HepG2 (cell line): ENCODE data around the gene ARAP1. TPM values are rescaled to one million over a fixed set of nuclear protein-coding genes. Genes with fewer than 3 reads are reported as not detected.

Source experiments
- ATAC-seq: fragments of 200-7000 bp; cut with Tn5 transposase; 3 replicates; pipeline ENCODE4 v1.9.1; 2020; ENCODE audit warnings: mild to moderate bottlenecking, moderate library complexity
- BruUV-seq: library from RNA; stranded (reverse); fragments of 400-500 nt; replicated peaks from 2 replicates; lab custom pipeline; 2021; lab: Mats Ljungman, UMichigan
- CTCF ChIA-PET: fragments of 300-600 bp; formaldehyde crosslinking; extraction: SDS; loops from one replicate; lab custom pipeline; 2021; ENCODE audit warnings: low total read pairs, inconsistent platforms, low intra/inter-chr PET ratio; lab: Yijun Ruan, JAX
- POLR2A ChIA-PET: fragments of 350-600 bp; sonication (Branson Sonifier 250); formaldehyde crosslinking; loops from one replicate; lab custom pipeline; 2020; ENCODE audit warnings: antibody characterized with exemption, inconsistent platforms; lab: Yijun Ruan, JAX
- DNase-seq: peaks from one replicate; pipeline ENCODE4 v3.0.0-alpha.2; 2015; ENCODE audit warnings: low spot score
- FAIRE-seq: peaks from 3 replicates; lab custom pipeline; 2011; peaks lifted over from hg19 to GRCh38; lab: Jason Lieb, UNC
- H2AFZ ChIP-seq: one replicate; pipeline ENCODE4 v1.6.1; 2011; ENCODE audit warnings: low read length, inconsistent platforms
- H3K27ac ChIP-seq: fragments of 300-600 bp; 3 replicates; pipeline ENCODE4 v1.8.0; 2011; ENCODE audit warnings: mixed run types, mild to moderate bottlenecking, mixed read lengths, low read length, inconsistent platforms; ENCODE audit not compliant: insufficient read depth; ENCODE audit errors: extremely low read length
- H3K27me3 ChIP-seq, 2 experiments: fragments of 200-600 bp in 1 of 2; 2 replicates in 1 of 2; 3 replicates in 1 of 2; pipeline versions ENCODE4 v1.6.0 to v1.8.0; 2011; ENCODE audit warnings: low read length in 2 of 2, mild to moderate bottlenecking in 2 of 2, moderate library complexity in 2 of 2, inconsistent platforms in 1 of 2; ENCODE audit not compliant: insufficient read depth in 2 of 2, control insufficient read depth in 1 of 2
- H3K36me3 ChIP-seq, 2 experiments: fragments of 200-600 bp in 1 of 2; replicated peaks in 1 of 2; 2 replicates in 1 of 2; 3 replicates in 1 of 2; pipeline versions ENCODE4 v1.5.1 to v1.8.0; 2011; ENCODE audit warnings: low read length in 2 of 2, inconsistent platforms in 1 of 2; ENCODE audit not compliant: insufficient read depth in 2 of 2, control insufficient read depth in 1 of 2
- H3K4me1 ChIP-seq: 2 replicates; pipeline ENCODE4 v1.5.1; 2012; ENCODE audit warnings: low read length, inconsistent platforms; ENCODE audit not compliant: insufficient read depth
- H3K4me2 ChIP-seq: 2 replicates; pipeline ENCODE4 v1.6.0; 2011; ENCODE audit warnings: low read depth, low read length, inconsistent platforms
- H3K4me3 ChIP-seq, 3 experiments: fragments of 200-600 bp in 1 of 3; sonication (generic), shearing (Covaris generic) in 1 of 3; replicated peaks in 1 of 3; 2 replicates each; pipeline ENCODE4 v1.5.1; 2011 to 2016; ENCODE audit warnings: low read length in 3 of 3, inconsistent platforms in 2 of 3, low read depth in 2 of 3, mild to moderate bottlenecking in 2 of 3, control low read depth in 1 of 3, mixed read lengths in 1 of 3; ENCODE audit not compliant: insufficient read depth in 1 of 3
- H3K79me2 ChIP-seq: one replicate; pipeline ENCODE4 v1.6.1; 2011; ENCODE audit warnings: low read length, inconsistent platforms; ENCODE audit not compliant: insufficient read depth
- H3K9ac ChIP-seq: 2 replicates; pipeline ENCODE4 v1.6.0; 2011; ENCODE audit warnings: mild to moderate bottlenecking, low read depth, low read length, inconsistent platforms; ENCODE audit not compliant: insufficient read depth
- H3K9me3 ChIP-seq: 2 replicates; pipeline ENCODE4 v1.5.1; 2012; ENCODE audit warnings: mild to moderate bottlenecking, low read length
- H4K20me1 ChIP-seq: 2 replicates; pipeline ENCODE4 v1.6.0; 2011; ENCODE audit warnings: inconsistent platforms, mild to moderate bottlenecking, low read length, moderate library complexity; ENCODE audit not compliant: insufficient read depth
- BRCA1 ChIP-seq: sonication (generic); formaldehyde crosslinking; IDR thresholded peaks from 2 replicates; pipeline ENCODE4 v1.4.0; 2020; ENCODE audit warnings: missing genetic modification reagents
- FIP1L1 ChIP-seq: fragments of 200-400 bp; formaldehyde crosslinking; IDR thresholded peaks from 2 replicates; pipeline ENCODE4 v1.6.1; 2018; ENCODE audit warnings: low read depth, mild to moderate bottlenecking, low read length, moderate library complexity, borderline replicate concordance; ENCODE audit not compliant: insufficient read depth
- HOXA7 ChIP-seq: sonication (generic); formaldehyde crosslinking; IDR thresholded peaks from 2 replicates; pipeline ENCODE4 v1.8.1; 2022; ENCODE audit warnings: mild to moderate bottlenecking, missing genetic modification reagents, moderate library complexity
- KDM4B ChIP-seq: sonication (generic); formaldehyde crosslinking; IDR thresholded peaks from 2 replicates; pipeline ENCODE4 v1.4.0; 2020; ENCODE audit warnings: missing genetic modification reagents
- MAFF ChIP-seq: IDR thresholded peaks from 2 replicates; pipeline ENCODE4 v1.6.1; 2011; ENCODE audit warnings: low read depth, low read length, improper control_type of control experiment
- MAFG ChIP-seq: sonication (generic); formaldehyde crosslinking; IDR thresholded peaks from 2 replicates; pipeline ENCODE4 v1.5.1; 2020; ENCODE audit warnings: mild to moderate bottlenecking, missing genetic modification reagents
- PLRG1 ChIP-seq: fragments of 450-650 bp; conservative IDR thresholded peaks from 2 replicates; pipeline ENCODE4 v1.6.1; 2016
- PRMT3 ChIP-seq: sonication (generic); formaldehyde crosslinking; IDR thresholded peaks from 2 replicates; pipeline ENCODE4 v1.8.1; 2022; ENCODE audit warnings: low read depth, mild to moderate bottlenecking, moderate library complexity, missing genetic modification reagents, borderline replicate concordance
- ZBTB8A ChIP-seq: sonication (generic); formaldehyde crosslinking; IDR thresholded peaks from 2 replicates; pipeline ENCODE4 v1.4.0; 2020; ENCODE audit warnings: mild to moderate bottlenecking, low read depth, missing genetic modification reagents, borderline replicate concordance
- ZMYM3 ChIP-seq: sonication (generic); formaldehyde crosslinking; IDR thresholded peaks from 2 replicates; pipeline ENCODE4 v1.5.1; 2020; ENCODE audit warnings: mild to moderate bottlenecking, missing genetic modification reagents
- ZNF331 ChIP-seq: sonication (generic); formaldehyde crosslinking; IDR thresholded peaks from 2 replicates; pipeline ENCODE4 v1.4.0; 2020; ENCODE audit warnings: missing genetic modification reagents
- ZNF549 ChIP-seq: sonication (generic); formaldehyde crosslinking; IDR thresholded peaks from 2 replicates; pipeline ENCODE4 v1.5.0; 2020; ENCODE audit warnings: missing genetic modification reagents
- ZNF781 ChIP-seq: sonication (generic); formaldehyde crosslinking; IDR thresholded peaks from 2 replicates; pipeline ENCODE4 v1.5.1; 2020; ENCODE audit warnings: borderline replicate concordance, mild to moderate bottlenecking, missing genetic modification reagents; ENCODE audit errors: not compliant biosample characterization
- ZNF782 ChIP-seq: sonication (generic); formaldehyde crosslinking; IDR thresholded peaks from 2 replicates; pipeline ENCODE4 v1.4.0; 2020; ENCODE audit warnings: missing genetic modification reagents, mild to moderate bottlenecking, borderline replicate concordance
- WGBS: methylation state at CpG from one replicate; pipeline ENCODE4 v1.1.6; 2017; ENCODE audit warnings: low lambda C conversion rate; 5-methylcytosine and 5-hydroxymethylcytosine counted together
- in situ Hi-C: cut with HindIII; loops from 2 replicates; pipeline ENCODE4 v1.10.0; 2017; ENCODE audit warnings: low pct_unique_long_range_greater_than_20kb; ENCODE audit not compliant: extremely low pct_ligation_motif_present
- intact Hi-C: fragments of 100-400 bp; cut with micrococcal nuclease; formaldehyde crosslinking; loops from one replicate; pipeline ENCODE4 v1.10.0; 2022; ENCODE audit not compliant: unreplicated experiment
- polyA plus RNA-seq, 8 experiments: library from polyadenylated mRNA; depleted of rRNA in 3 of 8; stranded (reverse) in 7 of 8; unstranded in 1 of 8; fragments of >200 nt; fragmentation: Illumina TruSeq in 4 of 8; extraction: Trizol in 4 of 8; gene quantifications; 2 replicates each; pipeline versions ENCODE4 v1.2.1 to v1.2.3, GENCODE V29; 2011 to 2016; ENCODE audit warnings: low read depth in 4 of 8, missing spikeins in 1 of 8, mixed read lengths in 1 of 8; ENCODE audit not compliant: insufficient read depth in 1 of 8
- total RNA-seq, 5 experiments: library from RNA; depleted of rRNA; stranded (reverse); fragments of >200 nt; fragmentation: Illumina TruSeq; extraction: Trizol; gene quantifications; 2 replicates each; pipeline ENCODE4 v1.2.3, GENCODE V29; 2016; ENCODE audit warnings: low read depth in 1 of 5
- TF ChIP-seq, protein P1 (sequence below): sonication (generic); formaldehyde crosslinking; IDR thresholded peaks from 2 replicates; pipeline ENCODE4 v1.8.1; 2022; ENCODE audit warnings: mild to moderate bottlenecking, missing genetic modification reagents
- TF ChIP-seq, protein P2 (sequence below): sonication (generic); formaldehyde crosslinking; IDR thresholded peaks from 2 replicates; pipeline ENCODE4 v1.5.0; 2020; ENCODE audit warnings: mild to moderate bottlenecking, missing genetic modification reagents, moderate library complexity
- TF ChIP-seq, protein P3 (sequence below): IDR thresholded peaks from 2 replicates; pipeline ENCODE4 v1.6.1; 2016; ENCODE audit warnings: mild to moderate bottlenecking
- TF ChIP-seq, protein P4 (sequence below): sonication (generic); formaldehyde crosslinking; IDR thresholded peaks from 2 replicates; pipeline ENCODE4 v1.5.0; 2020; ENCODE audit warnings: missing genetic modification reagents

The ARAP1 gene
- total and polyA plus RNA-seq, 2 of the 13 experiments (the other 11 are each of a cell fraction or from before 2014, with no cell fraction given) = 43.2 to 55.5 TPM

DNA sequence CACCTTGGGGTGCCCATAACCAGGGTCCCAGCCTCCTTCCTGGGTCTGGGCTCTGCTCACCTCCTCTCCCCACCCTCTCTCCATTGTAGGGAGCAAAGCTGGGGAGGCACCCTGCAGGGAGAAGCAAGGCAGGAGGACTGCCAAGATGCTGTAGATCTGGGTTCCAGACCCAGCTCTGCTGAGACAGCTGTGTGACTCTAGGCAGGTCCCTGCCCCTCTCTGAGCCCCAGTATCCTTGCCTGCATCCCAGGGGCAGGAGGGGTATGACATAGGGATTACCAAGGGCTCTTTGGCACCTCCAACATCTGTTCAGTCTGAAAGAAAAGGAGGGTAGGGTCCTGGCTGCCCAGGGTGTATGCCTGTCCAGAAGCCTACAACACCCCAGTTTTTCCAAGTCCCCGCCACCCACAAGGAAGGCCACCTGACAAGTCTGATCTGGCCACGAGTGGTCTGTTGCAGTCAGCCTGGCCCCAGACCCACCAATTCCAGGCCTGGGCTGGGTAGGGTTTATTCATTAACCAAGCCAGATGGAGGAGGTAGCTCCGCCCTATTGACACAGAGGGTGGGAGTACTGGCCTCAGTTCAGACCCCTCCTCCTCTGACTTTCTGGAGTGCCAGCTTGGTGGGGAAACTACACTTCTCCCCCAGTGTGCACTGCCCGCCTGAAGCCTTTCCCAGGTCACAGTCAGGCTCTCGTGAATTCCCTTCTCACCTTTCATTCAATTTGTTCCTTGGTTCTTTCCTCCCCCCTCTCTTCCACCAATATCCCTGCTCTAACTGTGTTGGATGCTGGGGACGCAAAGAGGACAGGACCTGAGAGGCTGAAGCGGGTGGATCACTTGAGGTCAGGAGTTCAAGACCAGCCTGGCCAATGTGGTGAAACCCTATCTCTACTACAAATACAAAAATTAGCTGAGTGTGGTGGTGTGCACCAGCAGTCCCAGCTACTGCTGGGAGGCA lies 26.6 kb upstream of the ARAP1 start:
- DNase-seq (peak; percentile 89), ATAC-seq (peak; percentile 74), FAIRE-seq (peak; percentile 94)
- Histone ChIP-seq H3K79me2 (peaks cover 49% of the 10 kb centered on the region), H3K9ac (peak overlapping the region; percentile 71), H3K4me1 (peaks cover 87% of the 10 kb centered on the region), H3K9me3 (no peaks in the 10 kb centered on the region), H2AFZ (no peak overlapping the region), H3K4me2 (peak overlapping the region; percentile 90), H4K20me1 (peaks cover 7% of the 10 kb centered on the region; the same call in 1 of the 2 replicates), H3K27me3 (no peaks in the 10 kb centered on the region; a peak in 1 of 5 replicates), H3K4me3 (peak overlapping the region; percentile 81 to 88 (median 87); a peak in 5 of 6 replicates), H3K36me3 (peaks cover 0 to 6% of the 10 kb centered on the region in 2 experiments; a peak in 3 of 5 replicates), H3K27ac (peak overlapping the region; percentile 70)
- in situ Hi-C loops (no loop called here), intact Hi-C loops (no loop called here)
- BruUV-seq = TSS peak; percentile 35
- 10% methylated on average over 4 of the region's 7 CpGs for WGBS
- CTCF ChIA-PET = no interaction called here
- POLR2A ChIA-PET = interaction anchor here (0.8 to 10.0 kb wide), 10 partner anchors 8 to 54 kb away, joined by 4 to 103 read pairs (median 11); partner anchors contain the start of gene STARD10
- no peak for TF ChIP-seq ZNF549 (CRISPR knock-in tag)
- no peak for TF ChIP-seq KDM4B (CRISPR knock-in tag)
- no peak for TF ChIP-seq ZNF331
- TF ChIP-seq MAFG (CRISPR knock-in tag) = no peak
- peak; percentile 58 for TF ChIP-seq ZMYM3 (CRISPR knock-in tag)
- TF ChIP-seq, protein P1, sequence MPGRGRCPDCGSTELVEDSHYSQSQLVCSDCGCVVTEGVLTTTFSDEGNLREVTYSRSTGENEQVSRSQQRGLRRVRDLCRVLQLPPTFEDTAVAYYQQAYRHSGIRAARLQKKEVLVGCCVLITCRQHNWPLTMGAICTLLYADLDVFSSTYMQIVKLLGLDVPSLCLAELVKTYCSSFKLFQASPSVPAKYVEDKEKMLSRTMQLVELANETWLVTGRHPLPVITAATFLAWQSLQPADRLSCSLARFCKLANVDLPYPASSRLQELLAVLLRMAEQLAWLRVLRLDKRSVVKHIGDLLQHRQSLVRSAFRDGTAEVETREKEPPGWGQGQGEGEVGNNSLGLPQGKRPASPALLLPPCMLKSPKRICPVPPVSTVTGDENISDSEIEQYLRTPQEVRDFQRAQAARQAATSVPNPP (CRISPR knock-in tag) = no peak
- no peak for TF ChIP-seq FIP1L1
- TF ChIP-seq, protein P2, sequence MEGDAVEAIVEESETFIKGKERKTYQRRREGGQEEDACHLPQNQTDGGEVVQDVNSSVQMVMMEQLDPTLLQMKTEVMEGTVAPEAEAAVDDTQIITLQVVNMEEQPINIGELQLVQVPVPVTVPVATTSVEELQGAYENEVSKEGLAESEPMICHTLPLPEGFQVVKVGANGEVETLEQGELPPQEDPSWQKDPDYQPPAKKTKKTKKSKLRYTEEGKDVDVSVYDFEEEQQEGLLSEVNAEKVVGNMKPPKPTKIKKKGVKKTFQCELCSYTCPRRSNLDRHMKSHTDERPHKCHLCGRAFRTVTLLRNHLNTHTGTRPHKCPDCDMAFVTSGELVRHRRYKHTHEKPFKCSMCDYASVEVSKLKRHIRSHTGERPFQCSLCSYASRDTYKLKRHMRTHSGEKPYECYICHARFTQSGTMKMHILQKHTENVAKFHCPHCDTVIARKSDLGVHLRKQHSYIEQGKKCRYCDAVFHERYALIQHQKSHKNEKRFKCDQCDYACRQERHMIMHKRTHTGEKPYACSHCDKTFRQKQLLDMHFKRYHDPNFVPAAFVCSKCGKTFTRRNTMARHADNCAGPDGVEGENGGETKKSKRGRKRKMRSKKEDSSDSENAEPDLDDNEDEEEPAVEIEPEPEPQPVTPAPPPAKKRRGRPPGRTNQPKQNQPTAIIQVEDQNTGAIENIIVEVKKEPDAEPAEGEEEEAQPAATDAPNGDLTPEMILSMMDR (CRISPR knock-in tag) = no peak
- no peak for TF ChIP-seq PLRG1
- TF ChIP-seq HOXA7 (CRISPR knock-in tag) = no peak
- no peak for TF ChIP-seq ZNF782 (CRISPR knock-in tag)
- TF ChIP-seq, protein P3, sequence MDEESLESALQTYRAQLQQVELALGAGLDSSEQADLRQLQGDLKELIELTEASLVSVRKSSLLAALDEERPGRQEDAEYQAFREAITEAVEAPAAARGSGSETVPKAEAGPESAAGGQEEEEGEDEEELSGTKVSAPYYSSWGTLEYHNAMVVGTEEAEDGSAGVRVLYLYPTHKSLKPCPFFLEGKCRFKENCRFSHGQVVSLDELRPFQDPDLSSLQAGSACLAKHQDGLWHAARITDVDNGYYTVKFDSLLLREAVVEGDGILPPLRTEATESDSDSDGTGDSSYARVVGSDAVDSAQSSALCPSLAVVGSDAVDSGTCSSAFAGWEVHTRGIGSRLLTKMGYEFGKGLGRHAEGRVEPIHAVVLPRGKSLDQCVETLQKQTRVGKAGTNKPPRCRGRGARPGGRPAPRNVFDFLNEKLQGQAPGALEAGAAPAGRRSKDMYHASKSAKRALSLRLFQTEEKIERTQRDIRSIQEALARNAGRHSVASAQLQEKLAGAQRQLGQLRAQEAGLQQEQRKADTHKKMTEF = peak; percentile 21; the same call in 1 of the 2 replicates
- no peak for TF ChIP-seq BRCA1
- TF ChIP-seq MAFF = no peak
- TF ChIP-seq PRMT3 (CRISPR knock-in tag) = no peak
- 0 out of 2 replicates have a peak, but pooled peaks have one; percentile 10 for TF ChIP-seq ZBTB8A (CRISPR knock-in tag)
- TF ChIP-seq, protein P4, sequence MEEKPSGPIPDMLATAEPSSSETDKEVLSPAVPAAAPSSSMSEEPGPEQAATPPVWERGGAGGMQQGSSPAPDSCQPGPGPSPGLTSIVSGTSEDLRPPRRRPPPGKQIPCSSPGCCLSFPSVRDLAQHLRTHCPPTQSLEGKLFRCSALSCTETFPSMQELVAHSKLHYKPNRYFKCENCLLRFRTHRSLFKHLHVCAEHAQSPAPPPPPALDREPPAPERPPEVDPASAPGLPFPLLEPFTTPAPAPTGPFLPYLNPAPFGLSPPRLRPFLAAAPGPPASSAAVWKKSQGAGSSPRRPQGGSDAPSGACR (CRISPR knock-in tag) = no peak
- no peak for TF ChIP-seq ZNF781
